Caki2 (cell line): ENCODE results near the gene SMYD3. TPM values are rescaled to one million over a fixed set of nuclear protein-coding genes. Genes with fewer than 3 reads are reported as not detected.

Source experiments
- DNase-seq: peaks from one replicate; pipeline ENCODE4 v3.0.0-alpha.2; 2015; ENCODE audit warnings: low read depth
- in situ Hi-C: cut with HindIII; loops from 2 replicates; pipeline ENCODE4 v1.10.0; 2016; ENCODE audit warnings: low sequenced_read_pairs, low pct_unique_long_range_greater_than_20kb, mixed read lengths
- total RNA-seq: library from RNA; depleted of rRNA; stranded (reverse); fragments of >200 nt; shearing (Covaris generic); gene quantifications from 2 replicates; pipeline ENCODE4 v1.2.3, GENCODE V29; 2014; ENCODE audit warnings: low replicate concordance; rRNA removed

Gene SMYD3
- total RNA-seq, 1 experiment from 2014 or later = 47.7 TPM

GRCh38 chr1:245704341-245704740 lies 802.7 kb downstream of the SMYD3 start:
- no peak for DNase-seq
- in situ Hi-C loops = no loop called here

DNA sequence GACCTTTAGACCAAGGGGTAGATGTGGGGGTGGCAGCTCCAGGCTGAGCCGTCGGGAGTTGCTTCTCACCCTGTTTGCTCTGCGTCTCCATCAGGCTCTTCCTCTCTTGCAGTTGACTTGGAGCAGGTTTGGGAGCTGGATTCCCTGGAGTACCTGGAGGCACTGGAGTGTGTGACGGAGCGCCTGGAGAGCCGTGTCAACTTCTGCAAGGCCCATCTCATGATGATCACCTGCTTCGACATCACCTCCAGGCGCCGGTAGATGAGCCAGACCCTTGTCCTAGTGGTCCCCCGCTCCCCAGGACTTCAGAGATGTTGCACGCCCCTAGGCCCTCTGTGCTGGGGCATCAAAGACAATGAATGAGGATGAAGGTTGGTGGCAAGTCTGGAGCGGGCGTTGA lies 804.7 kb downstream of the SMYD3 start:
- in situ Hi-C loops = no loop called here

GRCh38 chr1:245701631-245702030 lies 805.4 kb downstream of the SMYD3 start:
- no peak for DNase-seq
- in situ Hi-C loops = no loop called here

More for the DNA sequence above, 804.7 kb downstream of the SMYD3 start:
- no peak for DNase-seq

DNA sequence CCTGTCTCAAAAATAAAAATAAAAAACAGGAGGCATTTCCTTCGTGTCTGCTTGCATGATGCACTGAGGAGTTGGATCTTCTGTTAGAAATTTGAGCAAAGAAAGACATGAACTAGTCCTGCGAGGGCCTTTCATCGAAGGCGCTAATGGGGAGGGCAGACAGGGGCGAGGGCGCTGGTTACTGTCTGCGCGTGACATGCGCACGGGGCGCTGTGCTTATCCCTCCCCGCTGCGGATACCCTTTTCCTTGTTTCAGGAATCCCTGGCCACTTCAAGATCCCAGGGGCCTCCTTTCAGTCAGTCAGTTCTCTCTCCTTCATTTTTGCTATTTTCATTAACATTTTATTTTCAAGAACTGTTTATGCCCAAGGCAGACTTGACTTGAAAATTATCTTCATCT lies 806.4 kb downstream of the SMYD3 start:
- no peak for DNase-seq
- in situ Hi-C loops = no loop called here

Other genes with a start within 250 kb of the SMYD3 start
- 4.7 and 8.0 TPM in 2 replicates for gene TFB2M, start 59.0 kb upstream of the SMYD3 start, total RNA-seq
- 8.9 and 10.8 TPM in 2 replicates for gene CNST, start 59.2 kb upstream of the SMYD3 start, total RNA-seq
- gene SCCPDH, start 217.1 kb upstream of the SMYD3 start, total RNA-seq = 46.7 and 63.8 TPM in 2 replicates